OCI-LY7 (cell line): Measurements from ENCODE around the gene MIX23. TPM values are rescaled to one million over a fixed set of nuclear protein-coding genes. Genes with fewer than 3 reads are reported as not detected.
A peak's percentile ranks its signal among the peaks of the same experiment; 100 is the strongest.

Source experiments
- BruUV-seq: library from RNA; stranded (reverse); fragments of 400-500 nt; replicated peaks from 2 replicates; lab custom pipeline; 2021; lab: Mats Ljungman, UMichigan
- CTCF ChIA-PET: fragments of 300-600 bp; sonication (Branson Sonifier 250); formaldehyde crosslinking; loops from one replicate; lab custom pipeline; 2022; ENCODE audit warnings: antibody characterized with exemption; ENCODE audit not compliant: unreplicated experiment; lab: Charles Lee
- POLR2A ChIA-PET: fragments of 300-600 bp; sonication (Branson Sonifier 250); formaldehyde crosslinking; loops from one replicate; lab custom pipeline; 2022; ENCODE audit warnings: antibody characterized with exemption; lab: Charles Lee
- DNase-seq: peaks from one replicate; pipeline ENCODE4 v3.0.0-alpha.2; 2015; ENCODE audit warnings: low spot score
- H2AFZ ChIP-seq: fragments of 200-600 bp; sonication (generic), shearing (Covaris generic); 2 replicates; pipeline ENCODE4 v1.6.1; 2014; ENCODE audit warnings: mild to moderate bottlenecking, antibody characterized with exemption, low read length, moderate library complexity
- H3K27ac ChIP-seq: fragments of 200-600 bp; sonication (generic); 2 replicates; pipeline ENCODE4 v1.5.1; 2014; ENCODE audit warnings: mixed run types, low read depth, mild to moderate bottlenecking, moderate library complexity, low read length, inconsistent platforms; ENCODE audit not compliant: poor library complexity, severe bottlenecking
- H3K36me3 ChIP-seq: fragments of 200-600 bp; sonication (generic); 2 replicates; pipeline ENCODE4 v1.6.1; 2014; ENCODE audit warnings: mild to moderate bottlenecking, antibody characterized with exemption, low read length, moderate library complexity, mixed read lengths; ENCODE audit not compliant: insufficient read depth
- H3K4me1 ChIP-seq: fragments of 200-600 bp; sonication (generic); 2 replicates; pipeline ENCODE4 v1.5.1; 2014; ENCODE audit warnings: mild to moderate bottlenecking, low read length; ENCODE audit not compliant: insufficient read depth, poor library complexity, severe bottlenecking
- H3K4me2 ChIP-seq: fragments of 200-600 bp; sonication (generic); 2 replicates; pipeline ENCODE4 v1.6.1; 2014; ENCODE audit warnings: mild to moderate bottlenecking, low read length
- H3K4me3 ChIP-seq: fragments of 200-600 bp; sonication (generic); 2 replicates; pipeline ENCODE4 v1.5.1; 2014; ENCODE audit warnings: mild to moderate bottlenecking, low read depth, low read length; ENCODE audit not compliant: poor library complexity, severe bottlenecking
- H3K79me2 ChIP-seq: fragments of 200-600 bp; sonication (generic); 2 replicates; pipeline ENCODE4 v1.6.1; 2016; ENCODE audit warnings: low read depth, mild to moderate bottlenecking, low read length, moderate library complexity, mixed read lengths; ENCODE audit not compliant: insufficient read depth
- H3K9me2 ChIP-seq: fragments of 200-600 bp; sonication (generic); 2 replicates; pipeline ENCODE4 v1.6.1; 2016; ENCODE audit warnings: mild to moderate bottlenecking, low read length, mixed read lengths; ENCODE audit not compliant: insufficient read depth
- H3K9me3 ChIP-seq: fragments of 200-600 bp; sonication (generic); 2 replicates; pipeline ENCODE4 v1.6.1; 2014; ENCODE audit warnings: mild to moderate bottlenecking, mixed run types, low read length, mixed read lengths
- H4K20me1 ChIP-seq: fragments of 200-600 bp; sonication (generic); 2 replicates; pipeline ENCODE4 v1.6.1; 2014; ENCODE audit warnings: mild to moderate bottlenecking, antibody characterized with exemption, low read length, moderate library complexity, mixed read lengths; ENCODE audit not compliant: insufficient read depth
- CTCF ChIP-seq: fragments of 200-600 bp; sonication (generic); conservative IDR thresholded peaks from 2 replicates; pipeline ENCODE4 v1.5.1; 2014; ENCODE audit warnings: mild to moderate bottlenecking, antibody characterized with exemption, low read length, moderate library complexity, mixed read lengths
- EZH2phosphoT487 ChIP-seq: fragments of 200-600 bp; sonication (generic); IDR thresholded peaks from 2 replicates; pipeline ENCODE4 v1.6.1; 2018; ENCODE audit warnings: low read depth, borderline replicate concordance, mild to moderate bottlenecking, mixed run types, antibody characterized with exemption, low read length, moderate library complexity, mixed read lengths
- intact Hi-C: fragments of 100-400 bp; cut with micrococcal nuclease; formaldehyde crosslinking; loops from one replicate; pipeline ENCODE4 v1.10.0; 2022; ENCODE audit not compliant: unreplicated experiment
- total RNA-seq, 2 experiments: library from RNA; depleted of rRNA in 1 of 2; stranded (reverse); fragments of >200 nt in 1 of 2; shearing (Covaris generic) in 1 of 2; gene quantifications; 2 replicates each; pipeline ENCODE4 v1.2.3, GENCODE V29; 2014 to 2022

Gene MIX23
- total RNA-seq, 2 experiments from 2014 or later = 44.7 to 71.3 TPM

DNA sequence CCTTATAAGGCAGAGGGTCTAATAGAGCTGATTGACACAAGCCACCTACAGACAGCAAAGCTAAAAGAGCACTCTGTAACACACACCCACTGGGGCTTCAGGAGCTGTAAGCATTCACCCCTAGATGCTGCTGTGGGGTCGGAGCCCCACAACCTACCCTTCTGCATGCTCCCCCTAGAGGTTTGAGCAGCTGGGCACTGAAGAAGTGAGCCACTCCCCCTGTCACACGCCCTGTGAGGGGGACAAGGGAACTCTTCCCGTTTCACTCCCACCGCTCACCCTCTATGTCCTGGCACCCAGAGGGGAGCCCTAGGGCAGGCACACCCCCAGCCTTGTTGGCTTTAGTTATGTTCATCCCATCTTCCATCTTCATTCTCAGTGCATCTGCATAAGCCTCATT is 67.4 kb downstream of the MIX23 start:
- no TSS peak for BruUV-seq
- no peaks in the 10 kb centered on the region for H3K4me1 ChIP-seq
- H3K36me3 ChIP-seq = no peaks in the 10 kb centered on the region
- H2AFZ ChIP-seq = no peak overlapping the region
- intact Hi-C loops = no loop called here
- H4K20me1 ChIP-seq = no peaks in the 10 kb centered on the region
- H3K27ac ChIP-seq = no peak overlapping the region
- no peaks in the 10 kb centered on the region for H3K79me2 ChIP-seq
- TF ChIP-seq CTCF = peak; percentile 47; the same call in 1 of the 2 replicates
- no peak for TF ChIP-seq EZH2phosphoT487
- no peak overlapping the region for H3K4me3 ChIP-seq
- no peaks in the 10 kb centered on the region for H3K9me2 ChIP-seq
- no peak overlapping the region for H3K4me2 ChIP-seq
- CTCF ChIA-PET = no interaction called here
- DNase-seq = no peak
- POLR2A ChIA-PET = interaction anchor here (0.5 to 0.6 kb wide), 2 partner anchors 837 to 1003 kb away, joined by 3 to 4 read pairs; no protein-coding TSS in a partner anchor
- 0 out of 2 replicates have a peak, but pooled peaks cover 6% of the 10 kb centered on the region for H3K9me3 ChIP-seq

GRCh38 chr3:122314228-122314876 is 68.7 kb downstream of the MIX23 start:
- no peaks in the 10 kb centered on the region for H3K9me2 ChIP-seq
- H3K9me3 ChIP-seq = no peaks in the 10 kb centered on the region
- intact Hi-C loops = no loop called here
- no peaks in the 10 kb centered on the region for H3K4me1 ChIP-seq
- H3K4me3 ChIP-seq = no peak overlapping the region
- no TSS peak for BruUV-seq
- H4K20me1 ChIP-seq = no peaks in the 10 kb centered on the region
- DNase-seq = no peak
- CTCF ChIA-PET = no interaction called here
- POLR2A ChIA-PET = interaction anchor here (0.6 to 1.2 kb wide), 5 partner anchors 14 to 734 kb away, joined by 3 to 4 read pairs (median 3); no protein-coding TSS in a partner anchor
- no peaks in the 10 kb centered on the region for H3K79me2 ChIP-seq
- no peak overlapping the region for H2AFZ ChIP-seq
- no peak overlapping the region for H3K4me2 ChIP-seq
- H3K27ac ChIP-seq = no peak overlapping the region
- H3K36me3 ChIP-seq = no peaks in the 10 kb centered on the region
- TF ChIP-seq EZH2phosphoT487 = no peak
- TF ChIP-seq CTCF = no peak

DNA sequence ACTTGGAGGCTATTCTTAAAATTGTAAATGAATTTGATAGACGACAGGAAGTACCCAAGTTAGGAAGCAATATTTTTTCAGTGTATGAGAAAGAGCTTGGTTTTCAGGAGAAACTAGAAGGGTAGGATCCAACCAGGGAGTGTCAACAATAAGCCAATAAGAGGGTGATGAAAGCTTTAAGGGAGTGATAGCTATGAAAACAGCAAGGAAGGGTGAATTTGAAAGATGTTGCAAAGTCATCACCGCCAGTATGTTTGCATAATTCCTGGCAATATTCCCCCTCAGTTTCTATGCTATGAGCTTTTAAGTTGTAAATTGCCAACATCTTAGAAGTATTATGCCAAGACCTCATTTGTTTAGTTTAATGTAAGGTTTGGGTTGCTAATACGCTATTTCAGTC is 69.8 kb downstream of the MIX23 start:
- Histone ChIP-seq H3K79me2 (no peaks in the 10 kb centered on the region), H3K9me2 (no peaks in the 10 kb centered on the region), H2AFZ (no peak overlapping the region), H3K36me3 (no peaks in the 10 kb centered on the region), H3K9me3 (no peaks in the 10 kb centered on the region), H3K4me1 (no peaks in the 10 kb centered on the region), H3K27ac (no peak overlapping the region), H3K4me3 (no peak overlapping the region), H4K20me1 (no peaks in the 10 kb centered on the region), H3K4me2 (no peak overlapping the region)
- ChIA-PET CTCF (no interaction called here), POLR2A (interaction anchor here (0.9 to 1.2 kb wide), 3 partner anchors 13 to 102 kb away, joined by 4 to 5 read pairs (median 4); partner anchors contain the start of gene WDR5B)
- no peak for DNase-seq
- TF ChIP-seq EZH2phosphoT487 = no peak
- TF ChIP-seq CTCF = no peak
- intact Hi-C loops = no loop called here
- BruUV-seq = no TSS peak
